ENCODE measurements around the gene ZYG11A. TPM values are rescaled to one million over a fixed set of nuclear protein-coding genes. Genes with fewer than 3 reads are reported as not detected.

ZYG11A gene
- total RNA-seq, 1 experiment from 2014 or later = 7.3 TPM

GRCh38 chr1:52937433-52938182, 95.0 kb downstream of the ZYG11A start:
- 0 out of 2 replicates have a peak, but pooled peaks cover 4% of the 10 kb centered on the region for H3K4me1 Mint-ChIP-seq
- no peak overlapping the region for H3K27ac Mint-ChIP-seq
- no peak for ATAC-seq
- H3K27me3 Mint-ChIP-seq (ENCODE audit: low read depth) = no peaks in the 10 kb centered on the region
- H3K36me3 Mint-ChIP-seq = no peaks in the 10 kb centered on the region
- CTCF ChIA-PET = no interaction called here
- no peak overlapping the region for H3K4me3 Mint-ChIP-seq
- no peaks in the 10 kb centered on the region for H3K9me3 Mint-ChIP-seq
- DNase-seq (ENCODE audit: low spot score) = no peak
- POLR2A ChIA-PET = no interaction called here
- TF ChIP-seq, protein P1, sequence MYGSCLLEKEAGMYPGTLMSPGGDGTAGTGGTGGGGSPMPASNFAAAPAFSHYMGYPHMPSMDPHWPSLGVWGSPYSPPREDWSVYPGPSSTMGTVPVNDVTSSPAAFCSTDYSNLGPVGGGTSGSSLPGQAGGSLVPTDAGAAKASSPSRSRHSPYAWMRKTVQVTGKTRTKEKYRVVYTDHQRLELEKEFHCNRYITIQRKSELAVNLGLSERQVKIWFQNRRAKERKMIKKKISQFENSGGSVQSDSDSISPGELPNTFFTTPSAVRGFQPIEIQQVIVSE (CRISPR knock-in tag; IDR thresholded peaks at IDR 0.05; ENCODE audit: borderline replicate concordance) = no peak
- TF ChIP-seq FOXK1 (CRISPR knock-in tag; IDR thresholded peaks at IDR 0.05) = no peak
- no peak for TF ChIP-seq SMAD3 (CRISPR knock-in tag; IDR thresholded peaks at IDR 0.05; ENCODE audit: borderline replicate concordance)
- no peak for TF ChIP-seq NR2C2 (CRISPR knock-in tag; IDR thresholded peaks at IDR 0.05)
- TF ChIP-seq E2F4 (CRISPR knock-in tag; IDR thresholded peaks at IDR 0.05; ENCODE audit: borderline replicate concordance, low read depth) = no peak

- CTCF ChIA-PET = no interaction called here
- H3K27ac Mint-ChIP-seq = no peak overlapping the region
- H3K27me3 Mint-ChIP-seq (ENCODE audit: low read depth) = no peaks in the 10 kb centered on the region
- H3K9me3 Mint-ChIP-seq = no peaks in the 10 kb centered on the region
- H3K4me3 Mint-ChIP-seq = no peak overlapping the region
- ATAC-seq (no peak), DNase-seq (ENCODE audit: low spot score) (no peak)
- POLR2A ChIA-PET = no interaction called here
- 0 out of 2 replicates have a peak, but pooled peaks cover 4% of the 10 kb centered on the region for H3K4me1 Mint-ChIP-seq
- TF ChIP-seq RORB (CRISPR knock-in tag; IDR thresholded peaks at IDR 0.05) = no peak
- TF ChIP-seq TCF7 (CRISPR knock-in tag; IDR thresholded peaks at IDR 0.05; ENCODE audit: low read depth) = no peak
- TF ChIP-seq, protein P2, sequence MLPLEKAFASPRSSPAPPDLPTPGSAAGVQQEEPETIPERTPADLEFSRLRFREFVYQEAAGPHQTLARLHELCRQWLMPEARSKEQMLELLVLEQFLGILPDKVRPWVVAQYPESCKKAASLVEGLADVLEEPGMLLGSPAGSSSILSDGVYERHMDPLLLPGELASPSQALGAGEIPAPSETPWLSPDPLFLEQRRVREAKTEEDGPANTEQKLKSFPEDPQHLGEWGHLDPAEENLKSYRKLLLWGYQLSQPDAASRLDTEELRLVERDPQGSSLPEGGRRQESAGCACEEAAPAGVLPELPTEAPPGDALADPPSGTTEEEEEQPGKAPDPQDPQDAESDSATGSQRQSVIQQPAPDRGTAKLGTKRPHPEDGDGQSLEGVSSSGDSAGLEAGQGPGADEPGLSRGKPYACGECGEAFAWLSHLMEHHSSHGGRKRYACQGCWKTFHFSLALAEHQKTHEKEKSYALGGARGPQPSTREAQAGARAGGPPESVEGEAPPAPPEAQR (CRISPR knock-in tag; IDR thresholded peaks at IDR 0.05) = no peak
- no peak for TF ChIP-seq RELA (CRISPR knock-in tag; IDR thresholded peaks at IDR 0.05; ENCODE audit: borderline replicate concordance)
- no peak for TF ChIP-seq ZNF423 (CRISPR knock-in tag; IDR thresholded peaks at IDR 0.05)
- no peak for TF ChIP-seq ZMAT4 (CRISPR knock-in tag; IDR thresholded peaks at IDR 0.05)
- TF ChIP-seq ZNF121 (CRISPR knock-in tag; IDR thresholded peaks at IDR 0.05) = no peak
- TF ChIP-seq E2F5 (CRISPR knock-in tag; IDR thresholded peaks at IDR 0.05) = no peak
- TF ChIP-seq, protein P3, sequence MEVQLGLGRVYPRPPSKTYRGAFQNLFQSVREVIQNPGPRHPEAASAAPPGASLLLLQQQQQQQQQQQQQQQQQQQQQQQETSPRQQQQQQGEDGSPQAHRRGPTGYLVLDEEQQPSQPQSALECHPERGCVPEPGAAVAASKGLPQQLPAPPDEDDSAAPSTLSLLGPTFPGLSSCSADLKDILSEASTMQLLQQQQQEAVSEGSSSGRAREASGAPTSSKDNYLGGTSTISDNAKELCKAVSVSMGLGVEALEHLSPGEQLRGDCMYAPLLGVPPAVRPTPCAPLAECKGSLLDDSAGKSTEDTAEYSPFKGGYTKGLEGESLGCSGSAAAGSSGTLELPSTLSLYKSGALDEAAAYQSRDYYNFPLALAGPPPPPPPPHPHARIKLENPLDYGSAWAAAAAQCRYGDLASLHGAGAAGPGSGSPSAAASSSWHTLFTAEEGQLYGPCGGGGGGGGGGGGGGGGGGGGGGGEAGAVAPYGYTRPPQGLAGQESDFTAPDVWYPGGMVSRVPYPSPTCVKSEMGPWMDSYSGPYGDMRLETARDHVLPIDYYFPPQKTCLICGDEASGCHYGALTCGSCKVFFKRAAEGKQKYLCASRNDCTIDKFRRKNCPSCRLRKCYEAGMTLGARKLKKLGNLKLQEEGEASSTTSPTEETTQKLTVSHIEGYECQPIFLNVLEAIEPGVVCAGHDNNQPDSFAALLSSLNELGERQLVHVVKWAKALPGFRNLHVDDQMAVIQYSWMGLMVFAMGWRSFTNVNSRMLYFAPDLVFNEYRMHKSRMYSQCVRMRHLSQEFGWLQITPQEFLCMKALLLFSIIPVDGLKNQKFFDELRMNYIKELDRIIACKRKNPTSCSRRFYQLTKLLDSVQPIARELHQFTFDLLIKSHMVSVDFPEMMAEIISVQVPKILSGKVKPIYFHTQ (CRISPR knock-in tag; IDR thresholded peaks at IDR 0.05) = no peak
- TF ChIP-seq NFATC4 (CRISPR knock-in tag; IDR thresholded peaks at IDR 0.05) = no peak
- no peak for TF ChIP-seq TEAD4 (CRISPR knock-in tag; IDR thresholded peaks at IDR 0.05)
- TF ChIP-seq CTCF (IDR thresholded peaks at IDR 0.05) = no peak
- TF ChIP-seq USF1 (CRISPR knock-in tag; IDR thresholded peaks at IDR 0.05) = no peak
- TF ChIP-seq EMX1 (CRISPR knock-in tag; IDR thresholded peaks at IDR 0.05) = no peak
- no peak for TF ChIP-seq ZNF396 (CRISPR knock-in tag; IDR thresholded peaks at IDR 0.05; ENCODE audit: borderline replicate concordance)
- H3K36me3 Mint-ChIP-seq = no peaks in the 10 kb centered on the region
These were observed 95.6 kb downstream of the ZYG11A start for GRCh38 chr1:52938183-52938451.

Data from WTC11 (cell line).